Neuronal stem cell (in vitro differentiated cells): Measurements from ENCODE around the gene CXCL3. TPM values are rescaled to one million over a fixed set of nuclear protein-coding genes. Genes with fewer than 3 reads are reported as not detected.

ENCODE experiments used
- DNase-seq: peaks from one replicate; pipeline ENCODE4 v3.0.0-alpha.2; 2013; ENCODE audit warnings: low spot score
- H2AFZ ChIP-seq: one replicate; pipeline ENCODE4 v1.6.1; 2013; ENCODE audit warnings: mild to moderate bottlenecking, low read length, inconsistent platforms
- H2AK5ac ChIP-seq: 2 replicates; pipeline ENCODE4 v1.6.1; 2013; ENCODE audit warnings: low read depth, mild to moderate bottlenecking, inconsistent platforms, low read length, moderate library complexity, mixed read lengths
- H2BK120ac ChIP-seq: 2 replicates; pipeline ENCODE4 v1.6.1; 2013; ENCODE audit warnings: low read depth, mild to moderate bottlenecking, inconsistent platforms, low read length, moderate library complexity, mixed read lengths
- H2BK12ac ChIP-seq: one replicate; pipeline ENCODE4 v1.6.1; 2013; ENCODE audit warnings: low read length, inconsistent platforms
- H2BK15ac ChIP-seq: 2 replicates; pipeline ENCODE4 v1.6.1; 2013; ENCODE audit warnings: mild to moderate bottlenecking, low read length, inconsistent platforms, mixed read lengths
- H2BK5ac ChIP-seq: one replicate; pipeline ENCODE4 v1.6.1; 2013; ENCODE audit warnings: inconsistent platforms, mild to moderate bottlenecking, low read length, moderate library complexity
- H3K14ac ChIP-seq: one replicate; pipeline ENCODE4 v1.6.1; 2013; ENCODE audit warnings: low read length, inconsistent platforms
- H3K18ac ChIP-seq: 2 replicates; pipeline ENCODE4 v1.6.1; 2013; ENCODE audit warnings: low read length, inconsistent platforms
- H3K23ac ChIP-seq: 2 replicates; pipeline ENCODE4 v1.6.1; 2013; ENCODE audit warnings: low read depth, mild to moderate bottlenecking, mixed read lengths, low read length, inconsistent platforms; ENCODE audit not compliant: poor library complexity
- H3K27ac ChIP-seq: replicated peaks from 3 replicates; pipeline ENCODE4 v1.5.1; 2013; ENCODE audit warnings: low read length, inconsistent platforms
- H3K27me3 ChIP-seq, 3 experiments: 2 replicates each; pipeline ENCODE4 v1.6.1; 2013; ENCODE audit warnings: low read length in 3 of 3, mild to moderate bottlenecking in 2 of 3, inconsistent platforms in 1 of 3, low read depth in 1 of 3, mixed read lengths in 1 of 3, moderate library complexity in 1 of 3; ENCODE audit not compliant: control insufficient read depth in 3 of 3, insufficient read depth in 3 of 3
- H3K36me3 ChIP-seq, 2 donors: replicated peaks in 1 of 2; 2 replicates each; pipeline ENCODE4 v1.6.1; 2013; ENCODE audit warnings: low read length in 2 of 2; ENCODE audit not compliant: control insufficient read depth in 2 of 2, insufficient read depth in 2 of 2
- H3K4ac ChIP-seq: 2 replicates; pipeline ENCODE4 v1.6.1; 2013; ENCODE audit warnings: inconsistent platforms, mild to moderate bottlenecking, low read length, moderate library complexity
- H3K4me1 ChIP-seq, 2 donors: 1 replicate in 1 of 2; 2 replicates in 1 of 2; pipeline ENCODE4 v1.6.1; 2013; ENCODE audit warnings: low read length in 2 of 2, low read depth in 1 of 2; ENCODE audit not compliant: control insufficient read depth in 2 of 2, insufficient read depth in 1 of 2
- H3K4me2 ChIP-seq: one replicate; pipeline ENCODE4 v1.6.1; 2013; ENCODE audit warnings: mild to moderate bottlenecking, low read length, inconsistent platforms; ENCODE audit not compliant: insufficient read depth, poor library complexity, severe bottlenecking
- H3K4me3 ChIP-seq, 2 donors: 2 replicates each; pipeline ENCODE4 v1.5.1; 2013; ENCODE audit warnings: low read length in 2 of 2, mild to moderate bottlenecking in 2 of 2, inconsistent platforms in 1 of 2, moderate library complexity in 1 of 2
- H3K79me1 ChIP-seq: one replicate; pipeline ENCODE4 v1.6.1; 2013; ENCODE audit warnings: low read depth, mild to moderate bottlenecking, inconsistent platforms, low read length, moderate library complexity
- H3K9ac ChIP-seq: one replicate; pipeline ENCODE4 v1.6.1; 2013; ENCODE audit warnings: mild to moderate bottlenecking, low read depth, low read length, inconsistent platforms; ENCODE audit not compliant: poor library complexity
- H3K9me3 ChIP-seq, 2 donors: replicated peaks in 1 of 2; 2 replicates each; pipeline versions ENCODE3 to v1.6.1; 2013; ENCODE audit warnings: low read length in 2 of 2, mild to moderate bottlenecking in 2 of 2, inconsistent platforms in 1 of 2, low read depth in 1 of 2, mixed read lengths in 1 of 2, moderate library complexity in 1 of 2; ENCODE audit not compliant: control insufficient read depth in 2 of 2, insufficient read depth in 1 of 2
- H4K8ac ChIP-seq: one replicate; pipeline ENCODE4 v1.6.1; 2013; ENCODE audit warnings: low read depth, mild to moderate bottlenecking, inconsistent platforms, low read length, moderate library complexity
- H4K91ac ChIP-seq: one replicate; pipeline ENCODE4 v1.6.1; 2013; ENCODE audit warnings: low read length, low read depth, mild to moderate bottlenecking, inconsistent platforms; ENCODE audit not compliant: poor library complexity
- WGBS, 2 donors: extraction: QIAGEN DNeasy Blood & Tissue Kit; methylation state at CpG; one replicate each; pipeline ENCODE4 v1.1.7; 2013; ENCODE audit warnings: missing lambda C conversion rate in 2 of 2, mixed read lengths in 1 of 2; ENCODE audit not compliant: insufficient read length in 2 of 2, insufficient replicate concordance in 1 of 2; ENCODE audit errors: extremely low coverage in 2 of 2; 5-methylcytosine and 5-hydroxymethylcytosine counted together
- small RNA-seq: library from polyadenylated mRNA; stranded (forward); fragments of <200 nt; extraction: miRNeasy Mini kit (QIAGEN cat#:217004); gene quantifications from one replicate; pipeline ENCODE3, GENCODE V24; 2013; ENCODE audit not compliant: insufficient read depth

CXCL3 gene

DNA sequence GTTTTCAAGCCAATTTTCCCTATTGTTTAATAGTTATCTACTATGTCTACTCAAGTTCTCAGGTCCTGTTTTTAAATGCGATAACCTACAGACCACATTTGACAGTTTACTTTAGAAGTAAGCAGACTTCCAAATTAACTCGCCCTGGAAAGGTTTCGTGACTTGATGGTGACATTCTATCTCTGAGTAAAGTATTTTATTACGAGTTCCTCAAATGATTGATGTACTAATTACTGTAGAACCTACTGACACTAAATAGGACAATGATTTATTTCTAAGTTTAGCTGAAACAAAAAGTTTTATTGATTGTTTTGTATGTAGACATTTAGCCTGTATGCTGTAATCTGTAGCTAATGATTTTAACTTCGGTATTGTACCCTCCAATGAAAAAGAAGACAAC is 48.6 kb downstream of the CXCL3 start:
- H3K36me3 ChIP-seq = no peaks in the 10 kb centered on the region
- no peak overlapping the region for H2AK5ac ChIP-seq
- no peak overlapping the region for H3K14ac ChIP-seq
- H4K8ac ChIP-seq = no peak overlapping the region
- H2BK15ac ChIP-seq = no peak overlapping the region
- no peak overlapping the region for H3K4ac ChIP-seq
- H3K18ac ChIP-seq = no peak overlapping the region
- H3K9me3 ChIP-seq = no peaks in the 10 kb centered on the region
- H2AFZ ChIP-seq = no peak overlapping the region
- H3K9ac ChIP-seq = no peak overlapping the region
- H3K23ac ChIP-seq = no peak overlapping the region
- no peak overlapping the region for H4K91ac ChIP-seq
- DNase-seq = no peak
- no peaks in the 10 kb centered on the region for H3K79me1 ChIP-seq
- no peak overlapping the region for H3K27ac ChIP-seq
- H3K4me1 ChIP-seq = no peaks in the 10 kb centered on the region
- no peak overlapping the region for H3K4me2 ChIP-seq
- no peak overlapping the region for H2BK120ac ChIP-seq
- WGBS, 2 donors = no CpG with 5 or more reads among the region's 5 CpGs
- H3K27me3 ChIP-seq = no peaks in the 10 kb centered on the region
- no peak overlapping the region for H2BK12ac ChIP-seq
- H3K4me3 ChIP-seq = no peak overlapping the region
- no peak overlapping the region for H2BK5ac ChIP-seq

DNA sequence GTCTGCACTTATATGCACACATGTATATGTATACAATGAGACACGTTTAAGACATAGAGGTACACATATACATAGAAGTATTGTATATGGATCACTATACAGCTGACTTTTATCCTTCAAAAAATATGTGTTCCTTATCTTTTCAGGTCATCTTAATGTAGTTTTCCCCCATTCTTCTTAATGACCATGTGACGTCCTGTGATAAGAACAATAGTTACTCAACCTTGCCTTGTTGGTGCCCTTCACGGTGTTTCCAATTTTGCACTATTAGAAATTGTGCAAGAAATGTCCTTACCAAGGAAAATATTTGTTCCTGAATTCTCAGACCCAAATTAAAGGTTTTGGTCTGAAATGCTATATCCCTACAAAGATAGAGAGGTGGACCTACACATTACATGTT is 49.5 kb downstream of the CXCL3 start:
- Histone ChIP-seq H3K4me2 (no peak overlapping the region), H2BK15ac (no peak overlapping the region), H3K9ac (no peak overlapping the region), H2AFZ (no peak overlapping the region), H3K27me3 (no peaks in the 10 kb centered on the region), H3K36me3 (no peaks in the 10 kb centered on the region), H4K8ac (no peak overlapping the region), H2BK12ac (no peak overlapping the region), H3K79me1 (no peaks in the 10 kb centered on the region), H3K14ac (no peak overlapping the region), H2AK5ac (no peak overlapping the region), H3K27ac (no peak overlapping the region), H3K4ac (no peak overlapping the region), H3K9me3 (no peaks in the 10 kb centered on the region), H4K91ac (no peak overlapping the region), H3K4me1 (no peaks in the 10 kb centered on the region), H3K18ac (no peak overlapping the region), H3K23ac (no peak overlapping the region), H2BK5ac (no peak overlapping the region), H2BK120ac (no peak overlapping the region), H3K4me3 (no peak overlapping the region)
- WGBS, 2 donors = no CpG with 5 or more reads among the region's 3 CpGs
- no peak for DNase-seq

GRCh38 chr4:73988061-73988460 is 50.4 kb downstream of the CXCL3 start, which contains the start of gene PPBP:
TSS of gene PPBP (minus strand) at chr4:73988190. CDS start at chr4:73988103, 87 bp downstream.
- no peak for DNase-seq
- H4K8ac ChIP-seq = no peak within 1 kb of the TSS
- no peaks in the 10 kb centered on the region for H3K27me3 ChIP-seq

More at GRCh38 chr4:73988061-73988460, 50.4 kb downstream of the CXCL3 start, which contains the start of gene PPBP:
- Histone ChIP-seq H3K4me1 (no peaks in the 10 kb centered on the region), H3K18ac (no peak within 1 kb of the TSS), H2BK120ac (no peak within 1 kb of the TSS), H3K4ac (no peak within 1 kb of the TSS), H4K91ac (no peak within 1 kb of the TSS), H2BK15ac (no peak within 1 kb of the TSS), H3K27ac (no peak within 1 kb of the TSS), H3K9ac (no peak within 1 kb of the TSS), H2BK12ac (no peak within 1 kb of the TSS), H2AFZ (no peak within 1 kb of the TSS), H2AK5ac (no peak within 1 kb of the TSS), H3K79me1 (no peaks in the 10 kb centered on the region), H2BK5ac (no peak within 1 kb of the TSS), H3K4me2 (no peak within 1 kb of the TSS), H3K4me3 (no peak within 1 kb of the TSS), H3K36me3 (no peaks in the 10 kb centered on the region), H3K9me3 (no peaks in the 10 kb centered on the region), H3K14ac (no peak within 1 kb of the TSS), H3K23ac (no peak within 1 kb of the TSS)
- WGBS, 2 donors = no CpG with 5 or more reads among the region's 2 CpGs

Small RNA genes within 50 kb of the gene (small RNA-seq; reads per million reads assigned to genes)
- not detected for gene RN7SL218P
